Right forelimb (tissue), 1 donor: Measurements from ENCODE around the gene SPACA7.
"Not testable (repeated sequence)": the region's sequence is repeated elsewhere in the genome, so short reads cannot be mapped to it uniquely, and the experiment has no call there.

Source experiments
- DNase-seq: peaks from one replicate; pipeline ENCODE4 v3.0.0-alpha.2; 2018

The SPACA7 gene

DNA sequence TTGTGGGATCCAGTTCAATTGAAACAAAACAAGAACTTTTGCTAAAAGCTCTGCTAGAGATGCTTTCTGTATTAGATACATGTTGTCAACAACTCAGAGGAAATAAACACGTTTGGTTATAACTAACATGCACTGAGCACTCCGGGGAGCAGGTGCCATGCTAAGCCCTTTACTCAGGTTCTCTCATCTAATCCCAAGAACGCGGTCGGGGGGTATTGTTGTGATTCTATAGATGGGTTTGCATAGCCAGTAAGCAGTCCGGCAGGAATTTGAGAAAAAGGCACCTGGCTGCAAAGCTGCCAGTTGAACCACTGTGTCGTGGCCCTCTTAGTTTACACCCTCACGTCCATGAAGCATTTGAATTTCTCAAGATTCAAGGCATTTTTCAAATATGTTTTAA is 24.3 kb upstream of the SPACA7 start:
- no peak for DNase-seq

DNA sequence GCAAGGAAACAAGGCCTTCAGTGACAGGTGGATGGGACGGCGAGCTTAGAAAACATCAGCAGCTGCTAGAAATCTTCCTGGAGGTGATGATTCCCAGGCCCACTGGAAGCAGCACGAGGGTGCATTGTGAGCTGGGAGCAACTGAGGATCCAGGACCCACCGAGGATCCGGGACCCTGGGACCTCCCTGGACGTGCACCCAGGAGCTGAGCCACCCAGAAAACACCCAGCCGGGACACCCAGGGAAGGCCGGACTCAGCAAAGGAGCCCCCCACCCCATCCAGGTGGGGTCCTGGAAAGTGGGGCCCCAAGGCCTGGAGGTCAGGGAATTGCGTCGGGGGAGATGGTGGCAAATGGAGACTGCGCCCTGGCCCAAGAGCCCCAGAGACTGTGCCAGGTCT is 22.3 kb upstream of the SPACA7 start:
- no peak for DNase-seq

DNA sequence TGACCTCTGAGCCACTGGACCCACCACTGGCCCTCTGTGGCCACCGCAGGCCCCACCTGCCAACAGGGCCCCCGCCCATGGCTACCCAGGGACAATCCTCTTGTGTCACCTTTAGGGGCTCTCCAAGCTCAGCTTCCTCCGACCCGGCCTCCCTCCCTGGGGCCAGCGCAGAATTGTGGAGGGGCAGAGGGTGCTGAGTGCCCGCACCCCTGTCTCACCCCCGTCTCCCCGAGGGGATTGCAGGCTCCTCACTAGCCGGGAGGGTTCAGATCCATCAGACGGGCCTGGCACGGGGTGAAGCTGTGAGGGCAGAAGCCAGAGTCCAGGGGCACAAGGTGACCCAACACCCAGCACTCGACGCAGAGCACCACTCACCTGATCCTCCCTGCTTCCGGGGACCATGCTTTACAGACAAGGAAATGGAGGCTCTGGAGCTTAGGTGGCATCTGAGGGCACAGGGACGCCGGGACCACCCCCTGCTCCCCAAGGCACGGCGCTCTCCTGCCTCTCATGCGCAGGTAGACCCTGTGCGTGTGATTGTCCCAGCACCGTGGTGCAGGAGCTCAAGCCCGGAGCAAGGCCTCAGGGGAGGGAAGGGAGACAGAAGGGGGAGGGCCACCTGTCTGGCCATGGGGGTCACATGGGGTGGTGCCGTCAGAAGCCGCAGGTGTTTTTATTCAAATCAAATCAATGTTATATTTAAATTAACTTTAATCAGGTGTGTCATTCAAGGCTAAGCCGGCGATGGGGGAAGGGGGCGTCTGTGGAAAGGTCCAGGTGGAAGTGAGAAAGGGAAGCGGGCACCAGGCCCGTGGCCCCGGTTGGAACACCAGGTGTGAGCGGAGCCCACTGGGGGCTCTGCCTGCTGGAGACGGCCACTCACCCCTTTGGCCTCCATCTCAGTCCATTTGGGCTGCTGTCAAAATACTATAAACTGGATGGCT is 21.6 kb upstream of the SPACA7 start:
- no peak for DNase-seq

DNA sequence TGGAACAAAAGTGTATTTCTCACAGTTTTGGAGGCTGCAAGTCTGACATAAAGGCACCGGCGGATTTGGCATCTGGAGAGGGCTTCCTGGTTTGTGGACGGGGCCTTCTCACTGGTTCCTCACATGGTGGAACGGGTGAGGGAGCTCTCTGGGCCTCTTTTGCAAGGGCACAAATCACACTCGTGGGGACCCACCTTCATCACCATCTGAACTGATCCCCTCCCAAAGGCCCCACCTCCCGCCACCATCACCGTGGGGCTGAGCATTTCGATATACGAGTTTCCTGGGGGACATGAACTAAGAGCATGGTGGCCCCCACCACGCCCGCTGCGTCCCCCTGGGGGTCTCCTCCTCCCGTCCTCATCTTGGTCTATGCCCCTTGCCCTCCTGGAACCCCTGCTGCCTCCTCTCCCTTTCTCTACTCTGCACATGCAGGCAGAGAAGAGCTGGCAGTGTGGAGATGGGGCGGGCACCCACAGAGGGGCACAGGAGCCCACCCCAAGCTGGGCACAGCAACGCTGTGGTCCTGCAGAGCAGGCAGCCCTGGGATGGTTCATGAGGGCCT is 20.8 kb upstream of the SPACA7 start:
- no peak for DNase-seq

DNA sequence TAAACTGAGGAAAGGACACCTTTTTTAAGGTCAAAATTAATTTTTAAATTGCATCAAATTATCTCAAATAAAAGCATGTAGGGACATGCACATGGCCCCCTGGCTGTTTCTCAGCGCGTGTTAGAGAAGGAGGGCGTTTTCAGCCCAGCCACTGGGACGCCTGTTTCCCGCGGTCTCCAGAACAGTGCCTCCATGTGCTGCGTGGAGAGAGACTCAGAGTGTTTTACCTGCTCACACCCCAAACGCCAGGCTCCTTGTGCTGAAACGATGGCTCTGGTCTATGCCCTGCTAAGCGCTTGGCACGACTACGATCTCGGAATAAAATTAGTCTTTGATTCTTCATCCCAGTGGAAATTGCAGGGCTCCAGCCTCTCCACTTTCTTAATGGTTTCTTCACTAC is 20.0 kb upstream of the SPACA7 start:
- DNase-seq, result no peak

DNA sequence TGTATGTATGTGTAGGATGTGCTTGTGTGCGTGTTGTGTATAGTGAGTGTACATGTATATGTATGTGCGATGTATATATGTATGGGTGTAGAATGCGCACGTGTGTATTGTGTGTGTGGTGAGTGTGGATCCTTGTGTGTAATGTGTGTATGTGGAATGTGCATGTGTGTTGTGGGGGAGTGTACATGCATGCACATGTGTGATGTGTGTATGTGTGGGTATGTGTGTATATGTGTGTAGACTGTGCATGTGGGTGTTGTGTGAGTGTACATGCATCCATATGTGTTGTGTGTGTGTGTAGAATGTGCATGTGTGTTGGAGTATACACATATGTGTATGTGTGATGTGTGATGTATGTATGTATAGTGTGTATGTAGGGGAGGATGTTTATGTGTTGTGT is 18.0 kb upstream of the SPACA7 start:
- DNase-seq, result no peak

DNA sequence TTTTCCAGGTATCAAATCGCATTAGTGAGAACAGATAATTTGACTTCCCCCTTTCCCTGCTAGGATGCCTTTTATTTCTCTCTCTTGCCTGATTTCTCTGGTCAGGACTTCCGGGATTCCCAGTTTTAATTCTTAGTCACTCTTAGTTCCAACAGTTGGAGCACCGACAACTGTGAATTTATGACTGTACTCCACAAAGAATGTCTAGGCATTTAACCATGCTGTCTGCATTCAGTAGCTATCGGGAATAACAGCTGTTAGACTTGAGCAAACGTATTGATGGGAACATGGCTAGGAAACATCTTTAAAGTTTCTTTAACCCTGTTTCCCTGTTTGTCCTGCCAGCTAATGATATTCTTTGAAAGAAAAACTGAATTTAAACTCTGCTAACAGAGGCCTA is 14.1 kb upstream of the SPACA7 start:
- no peak for DNase-seq

DNA sequence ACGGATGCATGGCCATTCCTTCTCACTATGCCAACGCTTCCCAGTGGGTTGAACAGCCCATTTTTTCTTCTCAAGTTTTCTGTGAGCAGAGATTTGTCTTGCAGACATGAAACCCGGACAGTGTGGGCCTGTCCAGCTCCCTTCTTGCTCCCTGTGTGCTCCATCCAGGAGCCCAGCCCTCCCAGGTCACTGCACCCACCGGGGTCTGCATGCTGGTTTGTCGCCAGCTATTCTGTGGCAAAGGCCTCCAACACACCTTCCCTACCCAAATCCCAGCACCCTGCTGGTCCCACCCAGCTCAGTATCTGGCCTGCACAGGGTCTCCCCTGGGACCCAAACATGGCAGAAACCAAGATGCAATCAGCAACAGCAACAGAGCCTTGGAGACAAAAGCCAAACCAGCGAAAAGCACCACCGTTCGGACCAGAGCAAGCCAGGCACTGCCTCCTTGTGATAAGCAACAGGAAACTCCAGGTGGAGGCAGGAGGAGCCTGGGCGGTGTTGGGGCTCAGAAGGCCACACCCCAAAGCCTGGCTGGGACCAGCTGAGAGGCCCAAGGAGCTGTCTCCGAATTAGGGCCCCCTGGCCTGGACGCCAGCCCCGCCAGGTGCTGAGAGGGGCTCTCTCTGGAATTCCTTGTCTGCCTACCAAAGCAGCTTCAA is 12.2 kb upstream of the SPACA7 start:
- DNase-seq, result no peak

DNA sequence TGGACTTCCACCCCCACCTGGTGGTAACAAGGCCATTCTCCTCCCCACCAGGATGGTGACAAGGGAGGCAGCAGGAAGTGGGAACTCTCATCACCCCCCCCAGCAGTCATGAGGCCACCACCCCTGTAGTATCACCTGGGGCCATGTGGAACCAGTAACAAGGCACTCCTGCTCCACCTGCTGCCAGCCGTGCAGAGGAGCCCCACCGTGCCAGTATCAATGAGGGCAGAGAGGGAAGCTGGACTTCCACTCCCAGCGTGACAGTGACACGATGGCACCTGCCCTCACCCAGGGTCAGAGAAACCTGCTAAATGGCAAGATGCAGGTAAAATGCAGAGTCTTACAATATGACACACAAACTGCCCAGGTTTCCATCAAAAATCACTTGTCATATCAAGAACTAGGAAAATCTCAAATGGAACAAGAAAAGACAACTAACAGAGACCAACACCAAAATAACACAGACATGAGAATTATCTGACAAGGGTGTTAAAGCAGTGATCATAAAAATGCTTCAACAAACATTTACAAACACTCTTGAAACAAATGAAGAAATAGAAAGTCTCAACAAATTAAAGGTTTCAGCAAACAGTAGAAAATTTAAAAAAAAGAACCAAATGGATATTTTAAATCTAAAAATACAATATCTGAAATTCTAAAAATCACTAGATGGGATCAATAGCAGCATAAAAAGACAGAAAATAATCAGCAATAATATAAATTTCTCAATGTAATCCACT is 9.1 kb upstream of the SPACA7 start:
- DNase-seq, result no peak

DNA sequence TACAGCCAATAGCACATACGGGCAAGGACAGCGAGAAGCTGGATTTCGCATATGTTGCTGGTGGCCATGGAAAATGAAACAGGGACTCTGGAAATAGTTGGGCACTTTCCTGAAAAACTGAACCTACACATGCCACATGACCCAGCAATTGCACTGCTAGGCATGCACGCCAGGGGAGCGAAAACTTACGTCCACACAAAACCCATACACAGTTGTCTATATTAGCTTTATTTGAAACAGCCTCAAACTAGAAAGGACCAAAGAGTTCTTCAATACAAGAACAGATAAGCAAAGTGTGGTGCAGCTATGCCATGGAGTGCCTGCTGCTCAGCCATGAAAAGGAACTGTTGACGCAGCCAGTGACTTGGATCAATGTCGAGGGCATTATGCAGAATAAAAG is 7.3 kb upstream of the SPACA7 start:
- DNase-seq, result no peak

DNA sequence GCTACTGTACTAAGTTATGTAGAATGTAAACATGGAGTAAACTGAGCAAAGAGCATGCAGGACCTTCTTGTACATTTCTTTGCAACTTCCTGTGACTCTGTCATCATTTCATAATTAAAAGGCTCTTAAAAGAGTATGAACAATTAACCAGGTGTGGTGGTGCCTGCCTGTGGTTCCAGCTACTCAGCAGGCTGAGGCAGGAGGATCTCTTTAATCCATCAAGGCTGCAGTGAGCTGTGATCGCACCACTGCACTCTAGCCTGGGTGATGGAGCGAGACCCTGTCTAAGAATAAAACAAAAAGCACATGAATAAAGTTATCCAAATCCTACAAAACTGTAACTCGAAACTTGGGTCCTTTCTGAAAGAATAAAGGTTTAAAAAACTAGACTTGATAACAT is 5.8 kb upstream of the SPACA7 start:
- no peak for DNase-seq

DNA sequence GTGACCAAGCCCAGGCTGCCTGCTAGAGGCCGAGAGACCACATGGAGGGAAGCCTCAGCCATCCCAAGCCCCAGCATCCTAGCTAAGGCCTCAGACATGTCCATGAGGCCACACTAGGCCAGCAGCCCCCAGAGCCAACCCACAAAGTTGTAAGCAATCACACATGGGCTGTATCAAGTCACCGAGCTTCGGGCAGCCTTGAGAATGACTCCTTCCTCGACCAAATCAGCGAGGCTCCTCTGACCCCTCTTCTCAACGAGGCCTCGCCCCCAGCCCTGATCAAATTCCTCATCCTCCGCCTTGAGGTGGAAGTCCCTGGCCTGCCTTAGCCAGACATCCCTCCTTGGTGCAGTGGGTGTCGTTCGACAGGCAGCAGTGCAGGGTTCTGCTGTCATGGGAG is 1.9 kb upstream of the SPACA7 start:
- no peak for DNase-seq

DNA sequence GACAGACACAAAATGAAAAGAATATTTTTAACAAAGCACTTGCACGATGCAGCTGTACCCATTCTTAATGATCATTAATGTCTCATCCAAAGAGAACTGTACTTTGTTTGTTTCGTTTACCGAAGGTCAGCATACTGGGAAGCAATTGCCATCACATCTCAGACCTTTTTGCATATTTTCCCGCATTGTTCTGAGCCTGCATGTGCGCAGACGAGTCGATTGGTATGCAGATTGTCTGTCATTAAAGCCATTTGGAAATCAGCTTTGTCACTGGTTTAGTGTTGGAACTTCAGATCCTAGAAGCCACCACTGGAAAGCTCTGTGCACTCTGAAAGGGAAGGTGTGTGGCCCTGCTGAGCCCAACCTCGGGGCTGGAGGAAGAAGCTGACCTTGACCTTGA is 15.6 kb downstream of the SPACA7 start:
- DNase-seq, result no peak

DNA sequence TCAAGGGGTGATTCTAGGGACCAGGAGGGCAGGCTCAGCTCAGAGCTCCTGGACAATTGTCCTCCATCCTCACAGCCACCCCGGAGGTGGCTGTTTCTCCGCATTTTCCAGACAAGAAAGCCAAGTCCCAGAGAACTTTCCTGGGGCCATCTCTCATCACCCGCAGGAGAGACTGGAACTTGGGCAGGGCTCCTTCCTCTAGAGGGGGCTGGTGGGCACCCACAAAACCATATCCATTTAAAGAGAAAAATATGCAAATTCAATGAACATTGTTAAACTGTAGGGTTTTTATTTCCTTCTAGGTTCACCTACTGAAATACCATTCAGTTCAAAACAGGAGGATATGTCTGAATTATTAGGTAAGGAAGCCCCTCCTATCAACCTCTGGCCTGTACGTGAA is 16.6 kb downstream of the SPACA7 start:
- no peak for DNase-seq

DNA sequence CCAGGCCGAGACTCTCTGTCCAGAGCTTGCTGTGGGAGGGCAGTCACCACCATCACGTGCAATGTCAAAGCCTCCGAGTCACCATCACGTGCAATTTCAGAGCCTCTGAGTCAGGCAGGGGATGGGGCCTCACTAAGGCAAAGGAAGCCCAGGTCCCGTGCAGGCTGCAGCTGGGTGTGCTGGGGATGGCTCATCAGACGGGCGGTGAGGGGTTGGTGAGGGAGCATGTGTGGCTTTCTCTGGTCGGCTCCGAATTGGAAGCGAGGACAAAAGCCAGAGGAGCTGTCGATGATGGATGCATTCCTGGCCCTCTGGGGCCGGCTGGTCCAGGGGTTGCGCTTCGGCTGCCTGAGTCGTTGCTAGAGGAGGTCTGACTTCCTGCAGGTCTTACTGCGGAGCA is 18.9 kb downstream of the SPACA7 start:
- DNase-seq, result not testable (repeated sequence)

DNA sequence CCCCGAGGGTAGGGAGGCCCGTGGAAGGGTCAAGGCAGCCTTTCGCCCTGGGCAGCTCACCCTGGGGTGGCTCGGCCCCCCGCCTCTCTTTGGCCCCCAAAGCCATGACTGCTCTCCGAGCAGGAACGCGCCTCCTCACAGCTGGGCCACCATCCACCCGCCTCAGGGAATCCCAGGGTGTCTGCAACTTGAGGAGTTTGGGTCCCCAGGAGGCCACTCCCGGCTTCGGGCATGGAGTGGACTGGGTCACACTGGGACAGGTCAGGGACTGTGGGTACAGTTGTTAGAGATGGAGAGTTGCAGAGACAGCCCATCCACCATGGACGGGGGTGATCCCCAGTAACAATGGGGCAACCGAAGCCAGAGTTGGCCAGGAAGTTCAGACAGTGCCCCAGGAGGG is 19.8 kb downstream of the SPACA7 start:
- not testable (repeated sequence) for DNase-seq

DNA sequence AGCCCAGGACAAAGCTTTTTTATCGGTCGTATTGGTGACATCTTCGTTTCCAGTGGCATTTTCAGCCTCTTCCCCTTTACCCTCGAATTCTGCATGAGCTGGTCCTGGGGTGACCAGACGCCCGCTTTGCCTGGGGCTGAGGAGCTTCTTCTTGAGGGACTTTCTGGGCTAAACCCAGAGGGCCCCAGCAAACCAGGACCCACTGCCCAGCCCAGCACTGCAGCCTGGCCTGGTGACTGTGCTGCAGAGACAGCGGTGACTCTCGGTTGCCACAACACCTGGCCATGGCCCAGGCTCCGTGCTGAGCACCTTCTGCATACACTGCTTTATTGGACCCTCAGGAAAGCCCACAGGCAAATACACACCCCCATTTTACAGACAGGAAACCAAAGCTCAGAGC is 21.0 kb downstream of the SPACA7 start:
- no peak for DNase-seq

DNA sequence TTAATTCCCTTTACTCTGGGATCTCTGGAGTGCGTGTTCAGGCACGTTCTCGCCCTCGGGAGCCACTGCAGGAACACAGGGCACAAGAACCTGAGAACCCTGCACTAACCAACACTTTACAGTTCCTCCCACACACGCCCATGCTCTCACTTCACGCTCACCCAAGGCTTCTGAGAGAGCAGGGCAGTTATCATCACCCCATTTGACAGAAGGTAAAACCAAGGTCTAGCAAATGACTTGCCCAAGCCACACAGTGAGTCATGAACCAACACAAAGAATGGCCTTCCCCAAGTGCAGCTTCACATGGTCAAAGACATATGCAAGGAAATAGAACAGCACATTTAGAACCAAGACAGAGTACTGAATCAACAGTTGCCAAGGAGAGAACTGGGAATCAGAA is 22.2 kb downstream of the SPACA7 start:
- DNase-seq, result not testable (repeated sequence)

DNA sequence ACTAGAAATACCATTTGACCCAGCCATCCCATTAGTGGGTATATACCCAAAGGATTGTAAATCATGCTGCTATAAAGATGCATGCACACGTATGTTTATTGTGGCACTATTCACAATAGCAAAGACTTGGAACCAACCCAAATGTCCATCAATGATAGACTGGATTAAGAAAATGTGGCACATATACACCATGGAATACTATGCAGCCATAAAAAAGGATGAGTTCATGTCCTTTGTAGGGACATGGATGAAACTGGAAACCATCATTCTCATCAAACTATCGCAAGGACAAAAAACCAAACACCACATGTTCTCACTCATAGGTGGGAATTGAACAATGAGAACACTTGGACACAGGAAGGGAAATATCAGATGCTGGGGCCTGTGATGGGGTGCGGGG is 33.7 kb downstream of the SPACA7 start:
- not testable (repeated sequence) for DNase-seq

DNA sequence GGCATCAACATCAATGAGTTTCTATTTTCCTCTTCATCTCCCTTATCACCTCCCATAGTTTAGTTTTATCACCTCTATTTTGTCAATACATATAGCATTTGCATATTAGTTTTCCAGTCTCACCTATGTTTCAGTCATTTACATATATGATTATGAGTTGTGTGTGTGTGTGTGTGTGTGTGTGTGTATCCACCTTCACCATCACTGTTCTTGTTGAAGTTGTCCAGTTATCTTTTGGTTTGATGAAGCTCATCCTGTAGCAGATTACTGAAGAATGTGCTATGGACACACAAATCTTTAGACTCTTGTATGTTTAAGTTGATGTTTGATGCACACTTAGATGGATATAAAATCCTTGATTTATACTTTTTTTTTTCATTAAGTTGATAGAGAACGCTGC is 40.5 kb downstream of the SPACA7 start:
- DNase-seq, result no peak

DNA sequence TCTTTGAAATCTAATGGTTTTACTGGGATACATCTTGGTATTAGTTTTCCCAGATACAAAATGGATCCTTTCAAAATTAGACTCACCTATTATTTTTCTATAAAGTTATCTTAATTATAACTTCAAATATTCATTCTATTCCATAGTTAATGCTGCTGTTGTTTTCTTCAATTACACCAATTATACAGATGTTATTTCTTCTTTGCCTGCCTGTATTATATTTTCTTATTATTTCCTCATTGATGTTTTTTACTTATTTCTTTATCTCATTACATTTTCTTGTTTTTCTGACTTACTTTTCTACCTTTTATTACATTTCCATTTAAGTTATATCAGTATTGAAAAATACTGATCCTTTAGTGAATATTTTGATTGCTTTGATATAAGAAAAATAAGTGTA is 40.9 kb downstream of the SPACA7 start:
- DNase-seq, result no peak

DNA sequence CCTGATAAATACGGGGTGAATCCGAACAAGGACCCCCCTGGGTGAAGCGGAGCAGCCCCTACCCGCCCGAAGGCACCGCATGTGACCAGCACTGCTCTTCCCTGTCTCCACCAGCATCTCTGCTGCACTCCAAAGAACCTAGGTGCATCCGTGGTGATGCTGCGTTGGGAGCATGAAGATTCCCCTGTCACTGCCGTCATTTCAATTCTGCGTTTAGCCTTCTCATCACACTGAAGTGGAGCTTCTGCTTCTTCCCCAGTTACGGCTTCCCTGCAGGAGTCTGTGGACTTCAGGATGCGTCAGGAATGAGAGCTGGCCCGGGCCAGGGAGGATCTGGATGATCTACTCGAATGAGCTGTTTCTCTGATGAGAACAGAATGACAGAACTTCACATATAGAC is 47.9 kb downstream of the SPACA7 start:
- no peak for DNase-seq

DNA sequence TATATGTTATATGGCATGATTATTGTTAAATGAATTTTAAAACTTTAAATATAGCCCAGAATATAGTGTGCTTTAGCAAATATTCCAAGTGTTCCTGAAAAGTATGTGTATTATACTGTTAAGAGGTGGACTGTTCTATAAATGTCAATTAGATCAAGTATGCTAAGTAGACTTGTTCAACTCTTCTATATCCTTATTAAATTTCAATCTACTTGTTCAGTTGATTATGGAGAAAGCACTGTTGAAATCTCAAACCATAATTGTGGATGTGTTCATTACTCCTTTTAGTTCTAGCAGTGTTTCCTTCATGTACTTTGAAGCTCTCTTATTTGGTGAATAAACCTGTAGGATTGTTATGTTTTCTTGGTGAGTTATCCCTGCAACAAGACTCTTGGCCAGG is 52.5 kb downstream of the SPACA7 start:
- no peak for DNase-seq
